ENCODE measurements around the gene ATP11A.

GRCh38 chr13:112641456-112642089 lies 48.3 kb upstream of the ATP11A start:
- TF ChIP-seq POLR2A (IDR thresholded peaks at IDR 0.05; ENCODE audit: borderline replicate concordance, extremely low read depth, insufficient read depth, insufficient read length), result no peak
- no peak for TF ChIP-seq FOSL1 (IDR thresholded peaks at IDR 0.05; ENCODE audit: low read depth)
- no peak for TF ChIP-seq POLR2AphosphoS5 (IDR thresholded peaks at IDR 0.05; ENCODE audit: low read depth, low read length)
- no peak for TF ChIP-seq ZNF274 (IDR thresholded peaks at IDR 0.05; ENCODE audit: low read depth, low read length)
- TF ChIP-seq SP1 (IDR thresholded peaks at IDR 0.05; ENCODE audit: low read depth), result no peak
- TF ChIP-seq CTCF (IDR thresholded peaks at IDR 0.05 in 2 of 3, conservative IDR thresholded peaks at IDR 0.05 in 1 of 3; ENCODE audit: borderline replicate concordance in 1 of 3, insufficient read depth in 1 of 3, low read depth in 2 of 3, low read length in 2 of 3), result no peak
- no peak for TF ChIP-seq CEBPB (IDR thresholded peaks at IDR 0.05; ENCODE audit: low read depth)

Data from HCT116 (cell line).